GM12878 (cell line): ENCODE measurements around the gene VSIG10. TPM values are rescaled to one million over a fixed set of nuclear protein-coding genes. Genes with fewer than 3 reads are reported as not detected.

ENCODE experiments used
- ATAC-seq: fragments of 200-7000 bp; cut with Tn5 transposase; 3 replicates; pipeline ENCODE4 v1.9.1; 2020; ENCODE audit warnings: mild to moderate bottlenecking, moderate library complexity
- BruUV-seq: library from RNA; stranded (reverse); fragments of 400-500 nt; replicated peaks from 2 replicates; lab custom pipeline; 2021; lab: Mats Ljungman, UMichigan
- CTCF ChIA-PET: fragments of 300-600 bp; sonication (Branson Sonifier 250); formaldehyde crosslinking; extraction: SDS; loops from one replicate; lab custom pipeline; 2021; ENCODE audit warnings: inconsistent platforms; lab: Yijun Ruan, JAX
- POLR2A ChIA-PET: fragments of 350-600 bp; formaldehyde crosslinking; extraction: SDS; loops from one replicate; lab custom pipeline; 2021; ENCODE audit warnings: inconsistent platforms; lab: Charles Lee
- RAD21 ChIA-PET: fragments of 300-600 bp; sonication (Branson Sonifier 250); formaldehyde crosslinking; loops from one replicate; lab custom pipeline; 2023; ENCODE audit warnings: antibody characterized with exemption; ENCODE audit not compliant: unreplicated experiment; lab: Charles Lee
- SMC1A ChIA-PET: fragments of 300-600 bp; sonication (Branson Sonifier 250); formaldehyde crosslinking; loops from one replicate; lab custom pipeline; 2023; ENCODE audit not compliant: unreplicated experiment, uncharacterized antibody; lab: Charles Lee
- DNase-seq: peaks from one replicate; pipeline ENCODE4 v3.0.0-alpha.2; 2011; ENCODE audit warnings: low read depth, low spot score
- FAIRE-seq: peaks from 3 replicates; lab custom pipeline; 2011; peaks lifted over from hg19 to GRCh38; lab: Jason Lieb, UNC
- H2AFZ ChIP-seq: 2 replicates; pipeline ENCODE4 v1.6.0; 2011; ENCODE audit warnings: low read depth, low read length, control low read depth; ENCODE audit not compliant: control insufficient read depth
- H3K27ac ChIP-seq: 2 replicates; pipeline ENCODE4 v1.5.1; 2011; ENCODE audit warnings: control low read depth; ENCODE audit not compliant: control insufficient read depth, insufficient read depth
- H3K27me3 ChIP-seq, 2 experiments: replicated peaks in 1 of 2; 2 replicates each; pipeline versions ENCODE4 v1.6.0 to v1.6.1; 2011; ENCODE audit warnings: low read length in 1 of 2; ENCODE audit not compliant: control insufficient read depth in 2 of 2, insufficient read depth in 2 of 2
- H3K36me3 ChIP-seq, 2 experiments: 2 replicates each; pipeline ENCODE4 v1.5.1; 2011; ENCODE audit warnings: low read length in 1 of 2; ENCODE audit not compliant: control insufficient read depth in 2 of 2, insufficient read depth in 2 of 2
- H3K4me1 ChIP-seq: 2 replicates; pipeline ENCODE4 v1.6.1; 2011; ENCODE audit warnings: mild to moderate bottlenecking, low read length, moderate library complexity, mixed read lengths; ENCODE audit not compliant: control insufficient read depth, insufficient read depth
- H3K4me2 ChIP-seq: 2 replicates; pipeline ENCODE4 v1.6.0; 2011; ENCODE audit warnings: control low read depth; ENCODE audit not compliant: control insufficient read depth, insufficient read depth
- H3K4me3 ChIP-seq: fragments of 200-600 bp; sonication (generic); 2 replicates; pipeline ENCODE4 v1.5.1; 2016
- H3K79me2 ChIP-seq: 2 replicates; pipeline ENCODE4 v1.6.0; 2011; ENCODE audit warnings: low read length; ENCODE audit not compliant: control insufficient read depth, insufficient read depth
- H3K9ac ChIP-seq: 2 replicates; pipeline ENCODE4 v1.8.0; 2011; ENCODE audit warnings: low read length, control low read depth, mixed read lengths; ENCODE audit not compliant: control insufficient read depth, insufficient read depth
- H3K9me3 ChIP-seq: replicated peaks from 3 replicates; pipeline ENCODE4 v1.5.1; 2011; ENCODE audit warnings: mild to moderate bottlenecking, low read length; ENCODE audit not compliant: control insufficient read depth, insufficient read depth
- H4K20me1 ChIP-seq: 2 replicates; pipeline ENCODE4 v1.6.0; 2011; ENCODE audit not compliant: control insufficient read depth, insufficient read depth
- EGR1 ChIP-seq, 2 experiments: IDR thresholded peaks; 1 replicate in 1 of 2; 2 replicates in 1 of 2; pipeline ENCODE4 v1.6.1; 2011 to 2012; ENCODE audit warnings: low read depth in 2 of 2, low read length in 2 of 2, borderline replicate concordance in 1 of 2, mild to moderate bottlenecking in 1 of 2, moderate library complexity in 1 of 2
- FOXM1 ChIP-seq: IDR thresholded peaks from 2 replicates; pipeline ENCODE4 v1.6.1; 2012; ENCODE audit warnings: low read depth, mild to moderate bottlenecking, inconsistent platforms, low read length, moderate library complexity
- POLR2A ChIP-seq: IDR thresholded peaks from 2 replicates; pipeline ENCODE4 v1.6.1; 2011; ENCODE audit warnings: low read depth, mild to moderate bottlenecking, low read length
- SIN3A ChIP-seq: IDR thresholded peaks from 2 replicates; pipeline ENCODE4 v1.6.1; 2012; ENCODE audit warnings: low read depth, low read length, improper control_type of control experiment
- SIX5 ChIP-seq: IDR thresholded peaks from 2 replicates; pipeline ENCODE4 v1.6.1; 2011; ENCODE audit warnings: mild to moderate bottlenecking, low read depth, low read length, moderate library complexity; ENCODE audit not compliant: severe bottlenecking
- SP1 ChIP-seq: IDR thresholded peaks from one replicate; pipeline ENCODE4 v1.6.1; 2011; ENCODE audit warnings: low read depth, low read length
- STAT1 ChIP-seq: fragments of 450-650 bp; conservative IDR thresholded peaks from 2 replicates; pipeline ENCODE4 v1.6.1; 2014; ENCODE audit warnings: antibody characterized with exemption, mild to moderate bottlenecking
- ZNF384 ChIP-seq: IDR thresholded peaks from 2 replicates; pipeline ENCODE4 v1.6.1; 2012; ENCODE audit warnings: low read depth, mild to moderate bottlenecking, low read length, improper control_type of control experiment, borderline replicate concordance
- WGBS: methylation state at CpG from one replicate; pipeline ENCODE4 v1.1.6; 2016; ENCODE audit warnings: low lambda C conversion rate; ENCODE audit not compliant: insufficient replicate concordance, insufficient coverage; ENCODE audit errors: missing lambda C conversion rate; 5-methylcytosine and 5-hydroxymethylcytosine counted together
- in situ Hi-C: fragments of 300-500 bp; cut with MboI; formaldehyde crosslinking; loops from 9 replicates; pipeline ENCODE4 v1.14.3; 2018; ENCODE audit warnings: mixed read lengths
- intact Hi-C: fragments of 100-400 bp; cut with micrococcal nuclease; formaldehyde crosslinking; loops from one replicate; pipeline ENCODE4 v1.14.2; 2022; ENCODE audit not compliant: unreplicated experiment
- polyA plus RNA-seq, 11 experiments: library from polyadenylated mRNA; depleted of rRNA in 4 of 11; unstranded in 6 of 11; stranded (reverse) in 5 of 11; fragments of >200 nt; fragmentation: Nextera tagmentation in 4 of 11; fragmentation: Illumina TruSeq in 1 of 11; extraction: Ambion mirVana in 4 of 11; extraction: Trizol in 1 of 11; gene quantifications; 1 replicate in 1 of 11; 2 replicates in 10 of 11; pipeline versions ENCODE4 v1.2.1 to v1.2.3, GENCODE V29; 2011 to 2016; ENCODE audit warnings: inconsistent platforms in 2 of 11, missing spikeins in 2 of 11, low read depth in 1 of 11
- total RNA-seq, 4 experiments: library from RNA; depleted of rRNA in 3 of 4; stranded (reverse); fragments of >200 nt in 3 of 4; fragmentation: Illumina TruSeq in 1 of 4; extraction: Trizol in 1 of 4; gene quantifications; 2 replicates each; pipeline versions ENCODE4 v1.2.1 to v1.2.3, GENCODE V29; 2013 to 2021

Gene VSIG10
- total and polyA plus RNA-seq, 10 of the 15 experiments (the other 5 are each of a cell fraction or from before 2014, with no cell fraction given): 3.4 to 10.2 (median 5.8) TPM

DNA sequence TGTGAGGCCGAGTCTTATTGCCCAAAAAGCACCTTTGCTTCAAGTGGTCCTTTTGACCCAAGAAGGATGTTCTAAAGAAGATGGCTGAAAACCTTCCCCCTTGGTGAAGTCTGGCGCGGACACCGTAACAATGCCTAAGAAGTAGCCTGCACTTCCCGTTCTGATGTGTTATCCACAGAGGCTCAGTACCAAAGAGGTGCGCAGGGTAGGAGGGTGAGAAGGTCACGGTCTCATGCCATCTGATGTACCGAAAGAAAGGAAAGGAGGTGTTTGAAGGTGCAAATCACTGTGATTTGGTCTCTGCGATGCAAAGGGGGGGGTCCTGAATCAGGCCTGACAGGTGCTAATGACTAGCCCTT, 42.0 kb upstream of the VSIG10 start:
- no peaks in the 10 kb centered on the region for H4K20me1 ChIP-seq
- H3K4me2 ChIP-seq: peak overlapping the region; percentile 11
- no peak overlapping the region for H2AFZ ChIP-seq
- ATAC-seq: peak; percentile 21
- H3K36me3 ChIP-seq: peaks cover 7 to 29% of the 10 kb centered on the region in 2 experiments
- ChIA-PET POLR2A (interaction anchor here (0.7 to 1.2 kb wide), 2 partner anchors 20 to 79 kb away, joined by 5 to 10 read pairs; no protein-coding TSS in a partner anchor), CTCF (interaction anchor here (1.6 kb wide), 1 partner anchor 25 kb away, joined by 8 read pairs; no protein-coding TSS in a partner anchor), SMC1A (no interaction called here), RAD21 (no interaction called here)
- no TSS peak for BruUV-seq
- 80% methylated on average over 9 of the region's 9 CpGs for WGBS
- in situ Hi-C loops (loop anchor here (25.0 kb wide), 1 partner anchor 1517 kb away; the partner anchor contains the start of gene PRKAB1), intact Hi-C loops (no loop called here)
- no peak overlapping the region for H3K9ac ChIP-seq
- TF ChIP-seq FOXM1 (peak; percentile 18; the same call in 1 of the 2 replicates), ZNF384 (no peak), POLR2A (peak; percentile 40; the same call in 1 of the 2 replicates), EGR1 (IDR thresholded peaks at IDR 0.05; ENCODE audit: borderline replicate concordance in 1 of 2, low read depth in 2 of 2, low read length in 2 of 2) (no peak), SP1 (no peak), SIN3A (no peak), SIX5 (no peak), STAT1 (no peak)
- peaks cover 20% of the 10 kb centered on the region for H3K4me1 ChIP-seq
- no peak for DNase-seq
- H3K27me3 ChIP-seq: no peaks in the 10 kb centered on the region
- H3K27ac ChIP-seq: peak overlapping the region; percentile 67
- no peak for FAIRE-seq
- no peaks in the 10 kb centered on the region; the same call in 2 of the 3 replicates for H3K9me3 ChIP-seq
- H3K79me2 ChIP-seq: no peaks in the 10 kb centered on the region
- H3K4me3 ChIP-seq: no peak overlapping the region
